Endothelial cell of umbilical vein (primary cell): Measurements from ENCODE around the gene HHATL. TPM values are rescaled to one million over a fixed set of nuclear protein-coding genes. Genes with fewer than 3 reads are reported as not detected.

Source experiments
- Bru-seq: library from RNA; stranded (reverse); fragments of 400-500 nt; gene quantifications from one replicate; lab custom pipeline; 2021; lab: Mats Ljungman, UMichigan
- BruChase-seq, 2 experiments: library from RNA; stranded (reverse); fragments of 400-500 nt; gene quantifications; one replicate each; lab custom pipeline; 2021; lab: Mats Ljungman, UMichigan
- BruUV-seq: library from RNA; stranded (reverse); fragments of 400-500 nt; replicated peaks from 2 replicates; lab custom pipeline; 2021; lab: Mats Ljungman, UMichigan
- CTCF ChIA-PET: fragments of 300-600, 350-600 bp; sonication (Branson Sonifier 250); formaldehyde crosslinking; loops from one replicate; lab custom pipeline; 2021; ENCODE audit warnings: antibody characterized with exemption, inconsistent platforms; lab: Charles Lee
- POLR2A ChIA-PET: fragments of 300-600, 350-600 bp; sonication (Branson Sonifier 250); formaldehyde crosslinking; loops from one replicate; lab custom pipeline; 2021; ENCODE audit warnings: antibody characterized with exemption, inconsistent platforms; lab: Charles Lee
- DNase-seq: peaks from one replicate; pipeline ENCODE4 v3.0.0-alpha.2; 2011; ENCODE audit warnings: low read depth, low spot score
- FAIRE-seq: peaks from 2 replicates; lab custom pipeline; 2011; peaks lifted over from hg19 to GRCh38; lab: Jason Lieb, UNC
- H2AFZ ChIP-seq: 2 replicates; pipeline ENCODE4 v1.6.0; 2012; ENCODE audit warnings: low read depth, low read length, control low read depth, inconsistent platforms
- H3K27ac ChIP-seq: 2 replicates; pipeline ENCODE4 v1.5.1; 2011; ENCODE audit warnings: low read depth, mild to moderate bottlenecking, control low read depth, low read length, moderate library complexity; ENCODE audit not compliant: insufficient read depth
- H3K27me3 ChIP-seq, 2 experiments: 2 replicates each; pipeline versions ENCODE4 v1.6.0 to v1.6.1; 2011; ENCODE audit warnings: low read length in 2 of 2, mixed read lengths in 1 of 2; ENCODE audit not compliant: control insufficient read depth in 2 of 2, insufficient read depth in 2 of 2
- H3K36me3 ChIP-seq, 2 experiments: 2 replicates in 1 of 2; 3 replicates in 1 of 2; pipeline ENCODE4 v1.5.1; 2011; ENCODE audit warnings: low read length in 2 of 2, mild to moderate bottlenecking in 1 of 2, moderate library complexity in 1 of 2; ENCODE audit not compliant: control insufficient read depth in 2 of 2, insufficient read depth in 2 of 2; ENCODE audit errors: extremely low read depth in 1 of 2
- H3K4me1 ChIP-seq: 3 replicates; pipeline ENCODE4 v1.5.1; 2011; ENCODE audit warnings: mild to moderate bottlenecking, low read length; ENCODE audit not compliant: control insufficient read depth, insufficient read depth; ENCODE audit errors: extremely low read depth
- H3K4me2 ChIP-seq: 2 replicates; pipeline ENCODE4 v1.6.1; 2011; ENCODE audit warnings: low read length, control low read depth, mixed read lengths; ENCODE audit not compliant: insufficient read depth
- H3K4me3 ChIP-seq, 3 experiments: fragments of 200-600 bp in 1 of 3; sonication (generic), shearing (Covaris generic) in 1 of 3; replicated peaks in 1 of 3; 2 replicates each; pipeline ENCODE4 v1.5.1; 2011 to 2016; ENCODE audit warnings: control low read depth in 3 of 3, low read length in 3 of 3, mild to moderate bottlenecking in 2 of 3, inconsistent platforms in 1 of 3, low read depth in 1 of 3, moderate library complexity in 1 of 3; ENCODE audit not compliant: insufficient read depth in 1 of 3
- H3K79me2 ChIP-seq: 2 replicates; pipeline ENCODE4 v1.6.0; 2012; ENCODE audit warnings: low read length, inconsistent platforms; ENCODE audit not compliant: control insufficient read depth, insufficient read depth
- H3K9ac ChIP-seq: replicated peaks from 2 replicates; pipeline ENCODE3; 2011; ENCODE audit warnings: low read length, control low read depth; ENCODE audit not compliant: insufficient read depth; ENCODE audit errors: extremely low read depth
- H3K9me1 ChIP-seq: replicated peaks from 3 replicates; pipeline ENCODE4 v1.6.0; 2011; ENCODE audit warnings: mild to moderate bottlenecking, low read length; ENCODE audit not compliant: control insufficient read depth, insufficient read depth; ENCODE audit errors: extremely low read depth
- H3K9me3 ChIP-seq: replicated peaks from 2 replicates; pipeline ENCODE4 v1.5.1; 2012; ENCODE audit warnings: low read length, inconsistent platforms; ENCODE audit not compliant: control insufficient read depth, insufficient read depth
- H4K20me1 ChIP-seq: replicated peaks from 2 replicates; pipeline ENCODE3; 2011; ENCODE audit warnings: mild to moderate bottlenecking, low read length; ENCODE audit not compliant: control insufficient read depth, insufficient read depth; ENCODE audit errors: extremely low read depth
- EZH2 ChIP-seq: IDR thresholded peaks from 2 replicates; pipeline ENCODE4 v1.6.1; 2012; ENCODE audit warnings: borderline replicate concordance, low read depth, mild to moderate bottlenecking, moderate library complexity, low read length, inconsistent platforms; ENCODE audit not compliant: severe bottlenecking
- FOS ChIP-seq: IDR thresholded peaks from 2 replicates; pipeline ENCODE4 v1.6.1; 2011; ENCODE audit warnings: mild to moderate bottlenecking, low read length, moderate library complexity, borderline replicate concordance; ENCODE audit not compliant: insufficient read depth
- GATA2 ChIP-seq: IDR thresholded peaks from 2 replicates; pipeline ENCODE4 v1.7.0; 2011; ENCODE audit warnings: low read depth, mild to moderate bottlenecking, moderate library complexity, mixed read lengths, low read length; ENCODE audit not compliant: insufficient read length, insufficient read depth
- JUN ChIP-seq: IDR thresholded peaks from 2 replicates; pipeline ENCODE4 v1.6.1; 2011; ENCODE audit warnings: borderline replicate concordance, low read depth; ENCODE audit not compliant: insufficient read length, insufficient read depth
- MAX ChIP-seq: IDR thresholded peaks from 2 replicates; pipeline ENCODE4 v1.6.1; 2011; ENCODE audit not compliant: insufficient read depth, insufficient read length
- MYC ChIP-seq: IDR thresholded peaks from one replicate; pipeline ENCODE4 v1.6.1; 2011; ENCODE audit warnings: mild to moderate bottlenecking, low read depth, low read length
- POLR2A ChIP-seq: IDR thresholded peaks from 2 replicates; pipeline ENCODE4 v1.6.1; 2012; ENCODE audit warnings: low read depth, mild to moderate bottlenecking, control low read depth, low read length
- POLR2AphosphoS5 ChIP-seq: IDR thresholded peaks from 2 replicates; pipeline ENCODE4 v1.6.1; 2012; ENCODE audit warnings: low read depth, mild to moderate bottlenecking, control low read depth, low read length, moderate library complexity; ENCODE audit not compliant: insufficient read depth
- dilution Hi-C: fragments of 300-500 bp; cut with MboI; formaldehyde crosslinking; loops from one replicate; pipeline ENCODE4 v1.15.0; 2019; ENCODE audit warnings: low sequenced_read_pairs; ENCODE audit not compliant: extremely low pct_ligation_motif_present
- intact Hi-C: fragments of 100-400 bp; cut with micrococcal nuclease; formaldehyde crosslinking; loops from one replicate; pipeline ENCODE4 v1.10.0; 2022
- long read RNA-seq: library from polyadenylated mRNA; stranded (forward); transcript quantifications from one replicate; pipeline ENCODE4 v2.0.0, GENCODE V29; 2021
- polyA minus RNA-seq, 3 experiments: library from RNA; depleted of rRNA, polyadenylated mRNA; stranded (reverse); fragments of >200 nt; gene quantifications; 1 replicate in 1 of 3; 2 replicates in 2 of 3; pipeline ENCODE4 v1.2.3, GENCODE V29; 2011
- polyA plus RNA-seq, 4 experiments: library from polyadenylated mRNA; depleted of rRNA in 3 of 4; stranded (reverse) in 3 of 4; unstranded in 1 of 4; fragments of >200 nt; gene quantifications; 2 replicates each; pipeline versions ENCODE4 v1.2.1 to v1.2.3, GENCODE V29; 2011 to 2012; ENCODE audit warnings: missing spikeins in 1 of 4
- total RNA-seq: library from RNA; stranded (reverse); gene quantifications from 2 replicates; pipeline ENCODE4 v1.2.3, GENCODE V29; 2021

HHATL gene
- total RNA-seq (not detected in 2 replicates), polyA plus RNA-seq (0.11 TPM in 1 of 2 replicates, not detected in the other), polyA minus RNA-seq (not detected in 2 replicates), Bru-seq, nascent RNA (not detected), BruChase-seq, experiment 1, labeled RNA remaining after a 6-hour chase (percentile 8 among the genes with signal in this experiment), BruChase-seq, experiment 2, labeled RNA remaining after a 2-hour chase (percentile 6 among the genes with signal in this experiment)
- not detected in 2 replicates for polyA plus RNA-seq (2011; cell fraction: cytosol; rRNA removed)
- polyA plus RNA-seq (2011; cell fraction: nucleus; rRNA removed), result not detected in 2 replicates
- polyA plus RNA-seq (2012), result not detected in 2 replicates
- not detected for polyA minus RNA-seq (2011; cell fraction: cytosol; rRNA and poly(A)+ RNA removed)
- polyA minus RNA-seq (2011; cell fraction: nucleus; rRNA and poly(A)+ RNA removed), result not detected in 2 replicates
- long read RNA-seq, result 0 reads

GRCh38 chr3:42702066-42702951 is at the start of gene HHATL:
Gene HHATL (minus strand): TSS chr3:42702798. CDS start chr3:42700826, 1,972 bp downstream.
- H2AFZ ChIP-seq, result no peak within 1 kb of the TSS
- H3K9me1 ChIP-seq, result no peaks in the 10 kb centered on the region
- FAIRE-seq (no peak), DNase-seq (no peak)
- H3K79me2 ChIP-seq, result no peaks in the 10 kb centered on the region
- H3K9me3 ChIP-seq, result no peaks in the 10 kb centered on the region
- BruUV-seq, result no TSS peak
- TF ChIP-seq POLR2AphosphoS5 (no peak), EZH2 (no peak), MAX (no peak), GATA2 (no peak), FOS (no peak), POLR2A (no peak), JUN (no peak), MYC (no peak)
- no peaks in the 10 kb centered on the region for H4K20me1 ChIP-seq
- intact Hi-C loops (no loop called here), dilution Hi-C loops (no loop called here)
- H3K9ac ChIP-seq, result no peak within 1 kb of the TSS
- no peak within 1 kb of the TSS for H3K4me3 ChIP-seq
- CTCF ChIA-PET, result interaction anchor here (1.2 kb wide), 1 partner anchor 42 kb away, joined by 3 read pairs; no protein-coding TSS in a partner anchor
- H3K4me2 ChIP-seq, result no peak within 1 kb of the TSS
- no peaks in the 10 kb centered on the region for H3K4me1 ChIP-seq
- no peak within 1 kb of the TSS for H3K27ac ChIP-seq
- no peaks in the 10 kb centered on the region for H3K36me3 ChIP-seq
- H3K27me3 ChIP-seq, result no peaks in the 10 kb centered on the region
- POLR2A ChIA-PET, result no interaction called here
